Lower leg skin (tissue), 3 donors: ENCODE data around the gene NAV2.

ENCODE experiments used
- POLR2A ChIP-seq, 2 donors: fragments of 450-650 bp; IDR thresholded peaks; one replicate each; pipeline ENCODE4 v1.6.1; 2016 to 2017; ENCODE audit warnings: antibody characterized with exemption in 2 of 2, mild to moderate bottlenecking in 1 of 2, moderate library complexity in 1 of 2
- TF ChIP-seq, protein P1 (sequence below), 3 donors: fragments of 450-650 bp; IDR thresholded peaks; one replicate each; pipeline ENCODE4 v1.5.1; 2016; ENCODE audit warnings: antibody characterized with exemption in 3 of 3, mild to moderate bottlenecking in 3 of 3, moderate library complexity in 2 of 3

DNA sequence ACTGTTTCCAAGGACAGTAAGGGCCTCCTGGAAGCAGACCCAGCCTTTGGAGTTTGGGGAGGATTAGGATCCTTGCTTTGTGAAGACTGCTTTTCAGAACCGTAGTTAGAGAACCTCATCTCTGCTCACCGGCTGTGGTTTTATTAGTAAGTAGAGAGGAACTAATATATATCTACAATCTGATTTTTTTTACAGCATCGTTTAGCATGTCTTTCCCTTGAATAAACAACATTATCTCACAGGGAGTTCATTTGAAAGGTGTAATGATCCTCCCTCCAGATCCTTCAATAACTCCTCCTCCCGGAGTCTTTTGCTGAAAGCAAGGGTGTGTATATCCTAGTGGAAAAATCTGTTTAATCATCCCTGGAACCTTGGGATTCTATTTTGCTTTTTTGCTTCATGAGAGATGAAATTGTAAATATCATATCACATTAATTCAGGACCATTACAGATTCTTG is 314.9 kb downstream of the NAV2 start:
- TF ChIP-seq, protein P1, sequence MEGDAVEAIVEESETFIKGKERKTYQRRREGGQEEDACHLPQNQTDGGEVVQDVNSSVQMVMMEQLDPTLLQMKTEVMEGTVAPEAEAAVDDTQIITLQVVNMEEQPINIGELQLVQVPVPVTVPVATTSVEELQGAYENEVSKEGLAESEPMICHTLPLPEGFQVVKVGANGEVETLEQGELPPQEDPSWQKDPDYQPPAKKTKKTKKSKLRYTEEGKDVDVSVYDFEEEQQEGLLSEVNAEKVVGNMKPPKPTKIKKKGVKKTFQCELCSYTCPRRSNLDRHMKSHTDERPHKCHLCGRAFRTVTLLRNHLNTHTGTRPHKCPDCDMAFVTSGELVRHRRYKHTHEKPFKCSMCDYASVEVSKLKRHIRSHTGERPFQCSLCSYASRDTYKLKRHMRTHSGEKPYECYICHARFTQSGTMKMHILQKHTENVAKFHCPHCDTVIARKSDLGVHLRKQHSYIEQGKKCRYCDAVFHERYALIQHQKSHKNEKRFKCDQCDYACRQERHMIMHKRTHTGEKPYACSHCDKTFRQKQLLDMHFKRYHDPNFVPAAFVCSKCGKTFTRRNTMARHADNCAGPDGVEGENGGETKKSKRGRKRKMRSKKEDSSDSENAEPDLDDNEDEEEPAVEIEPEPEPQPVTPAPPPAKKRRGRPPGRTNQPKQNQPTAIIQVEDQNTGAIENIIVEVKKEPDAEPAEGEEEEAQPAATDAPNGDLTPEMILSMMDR (IDR thresholded peaks at IDR 0.05): no peak
- no peak for TF ChIP-seq POLR2A (IDR thresholded peaks at IDR 0.05)
